D721Med (cell line): Measurements from ENCODE around the gene KLK11.

ENCODE experiments used
- DNase-seq: peaks from one replicate; pipeline ENCODE4 v3.0.0; 2011; ENCODE audit warnings: low spot score; ENCODE audit not compliant: insufficient read length
- FAIRE-seq: peaks from 2 replicates; lab custom pipeline; 2011; peaks lifted over from hg19 to GRCh38; lab: Jason Lieb, UNC
- TF ChIP-seq, protein P1 (sequence below): IDR thresholded peaks from 2 replicates; pipeline ENCODE4 v1.5.1; 2012; ENCODE audit warnings: mild to moderate bottlenecking, control low read depth; ENCODE audit not compliant: insufficient read depth; ENCODE audit errors: missing control alignments

The KLK11 gene

GRCh38 chr19:51064534-51065220, 38.3 kb upstream of the KLK11 start, which contains the start of gene KLK13:
Gene KLK13, minus strand, starts transcription at chr19:51065092. Its CDS starts 25 bp downstream, at chr19:51065067.
- TF ChIP-seq, protein P1, sequence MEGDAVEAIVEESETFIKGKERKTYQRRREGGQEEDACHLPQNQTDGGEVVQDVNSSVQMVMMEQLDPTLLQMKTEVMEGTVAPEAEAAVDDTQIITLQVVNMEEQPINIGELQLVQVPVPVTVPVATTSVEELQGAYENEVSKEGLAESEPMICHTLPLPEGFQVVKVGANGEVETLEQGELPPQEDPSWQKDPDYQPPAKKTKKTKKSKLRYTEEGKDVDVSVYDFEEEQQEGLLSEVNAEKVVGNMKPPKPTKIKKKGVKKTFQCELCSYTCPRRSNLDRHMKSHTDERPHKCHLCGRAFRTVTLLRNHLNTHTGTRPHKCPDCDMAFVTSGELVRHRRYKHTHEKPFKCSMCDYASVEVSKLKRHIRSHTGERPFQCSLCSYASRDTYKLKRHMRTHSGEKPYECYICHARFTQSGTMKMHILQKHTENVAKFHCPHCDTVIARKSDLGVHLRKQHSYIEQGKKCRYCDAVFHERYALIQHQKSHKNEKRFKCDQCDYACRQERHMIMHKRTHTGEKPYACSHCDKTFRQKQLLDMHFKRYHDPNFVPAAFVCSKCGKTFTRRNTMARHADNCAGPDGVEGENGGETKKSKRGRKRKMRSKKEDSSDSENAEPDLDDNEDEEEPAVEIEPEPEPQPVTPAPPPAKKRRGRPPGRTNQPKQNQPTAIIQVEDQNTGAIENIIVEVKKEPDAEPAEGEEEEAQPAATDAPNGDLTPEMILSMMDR: no peak
- DNase-seq (no peak), FAIRE-seq (no peak)

DNA sequence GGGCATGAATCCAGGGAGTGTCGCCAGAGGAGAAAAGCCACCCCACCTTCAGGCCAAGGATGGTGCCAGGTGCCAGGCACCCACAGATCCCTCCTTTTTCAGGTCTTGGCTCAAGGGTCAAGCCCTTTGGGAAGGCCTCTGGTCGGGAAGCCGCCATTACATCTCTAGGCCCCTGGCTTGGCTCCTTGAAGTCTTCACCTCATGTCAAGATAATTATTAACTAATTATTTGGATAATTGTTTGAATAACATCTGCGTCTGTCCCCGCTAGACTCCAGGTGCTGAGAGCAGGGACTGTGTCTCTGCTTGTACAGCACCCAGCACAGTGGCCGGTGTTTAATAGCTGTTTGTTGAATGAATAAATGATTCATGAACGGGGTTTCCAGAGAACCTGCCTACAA, 37.2 kb upstream of the KLK11 start:
- TF ChIP-seq, protein P1: no peak
- FAIRE-seq: no peak

DNA sequence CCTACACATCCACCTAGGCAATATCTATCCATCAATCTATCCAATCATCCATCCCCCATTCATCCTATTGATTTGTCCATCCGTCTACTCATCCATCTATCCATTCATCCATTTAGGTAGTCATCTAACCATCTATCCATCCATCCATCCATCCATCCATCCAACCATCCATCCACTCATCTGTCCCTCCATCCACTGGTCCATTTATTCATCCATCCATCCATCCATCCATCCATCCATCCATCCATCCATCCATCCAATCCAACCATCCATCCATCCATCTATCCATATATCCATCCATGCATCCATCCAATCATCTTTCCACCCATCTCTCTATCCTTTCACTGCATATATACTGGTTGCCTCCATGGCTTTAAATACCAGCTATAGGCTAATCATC, 34.6 kb upstream of the KLK11 start:
- FAIRE-seq (no peak), DNase-seq (no peak)
- TF ChIP-seq, protein P1: no peak

More for the DNA sequence above, 37.2 kb upstream of the KLK11 start:
- DNase-seq: no peak

GRCh38 chr19:51060336-51060735, 33.9 kb upstream of the KLK11 start:
- no peak for FAIRE-seq
- TF ChIP-seq, protein P1: no peak
- no peak for DNase-seq

- TF ChIP-seq, protein P1: no peak
- FAIRE-seq (no peak), DNase-seq (no peak)
Measured at GRCh38 chr19:51059715-51060114, 33.3 kb upstream of the KLK11 start.

GRCh38 chr19:51055866-51056265, 29.4 kb upstream of the KLK11 start:
- TF ChIP-seq, protein P1: no peak
- FAIRE-seq: no peak
- no peak for DNase-seq

DNA sequence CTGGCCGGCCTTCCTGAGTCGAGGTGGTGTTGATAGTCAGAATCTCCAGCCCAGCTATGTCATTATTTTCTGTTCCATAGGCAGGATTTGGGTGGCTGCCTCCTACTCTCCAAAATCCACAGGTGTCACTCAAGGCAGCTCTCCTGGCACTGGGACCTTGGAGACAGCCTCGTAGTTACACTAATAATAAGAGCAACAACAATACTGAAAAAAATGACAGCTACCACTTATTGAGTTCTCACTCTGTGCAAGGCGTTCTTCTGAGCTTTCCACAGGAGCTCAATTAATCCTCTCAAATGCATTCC, 20.6 kb upstream of the KLK11 start:
- DNase-seq: no peak
- FAIRE-seq: no peak
- TF ChIP-seq, protein P1: no peak
